Glomerular visceral epithelial cell (primary cell): ENCODE measurements around the gene TNPO2.
"Not testable (repeated sequence)": the region's sequence is repeated elsewhere in the genome, so short reads cannot be mapped to it uniquely, and the experiment has no call there.

Experiments
- DNase-seq: peaks from one replicate; pipeline ENCODE4 v3.0.0-alpha.2; 2016; ENCODE audit errors: extremely low spot score

The TNPO2 gene

GRCh38 chr19:12705654-12706331 lies 17.9 kb downstream of the TNPO2 start:
- no peak for DNase-seq

GRCh38 chr19:12705169-12705568 lies 18.6 kb downstream of the TNPO2 start:
- no peak for DNase-seq

- DNase-seq = peak; percentile 41
Measured at GRCh38 chr19:12703046-12703445, 20.7 kb downstream of the TNPO2 start.

GRCh38 chr19:12701596-12702282 lies 22.0 kb downstream of the TNPO2 start:
- no peak for DNase-seq

- no peak for DNase-seq
Measured at GRCh38 chr19:12698138-12698537, 25.6 kb downstream of the TNPO2 start.

GRCh38 chr19:12697425-12697824 lies 26.3 kb downstream of the TNPO2 start:
- DNase-seq = not testable (repeated sequence)

GRCh38 chr19:12696366-12697335 lies 27.1 kb downstream of the TNPO2 start, which contains the start of gene FBXW9:
FBXW9 (minus strand) TSS chr19:12696631; CDS start chr19:12696581, 50 bp downstream.
- peak; percentile 94 for DNase-seq

GRCh38 chr19:12695997-12696365 lies 27.8 kb downstream of the TNPO2 start:
- no peak for DNase-seq

- DNase-seq = no peak
Measured at GRCh38 chr19:12695514-12695913, 28.2 kb downstream of the TNPO2 start.

- no peak for DNase-seq
Measured at GRCh38 chr19:12695096-12695495, 28.6 kb downstream of the TNPO2 start.

- DNase-seq = no peak
Measured at GRCh38 chr19:12694641-12695040, 29.1 kb downstream of the TNPO2 start.

- no peak for DNase-seq
Measured at GRCh38 chr19:12692960-12693359, 30.8 kb downstream of the TNPO2 start.

- DNase-seq = no peak
Measured at GRCh38 chr19:12689581-12690216, 34.0 kb downstream of the TNPO2 start.

- DNase-seq = no peak
Measured at GRCh38 chr19:12689012-12689411, 34.7 kb downstream of the TNPO2 start.

- no peak for DNase-seq
Measured at GRCh38 chr19:12687496-12688196, 36.1 kb downstream of the TNPO2 start, which contains the start of gene GNG14. GNG14 (plus strand) TSS chr19:12687998; CDS start chr19:12688049, 51 bp downstream.

GRCh38 chr19:12685831-12686230 lies 37.9 kb downstream of the TNPO2 start:
- DNase-seq = no peak

- peak; percentile 99 for DNase-seq
Measured at GRCh38 chr19:12681074-12681987, 42.4 kb downstream of the TNPO2 start, which contains the start of gene DHPS. DHPS (minus strand) TSS chr19:12681880; CDS start chr19:12681766, 114 bp downstream.

- no peak for DNase-seq
Measured at GRCh38 chr19:12680034-12680433, 43.7 kb downstream of the TNPO2 start.

GRCh38 chr19:12678039-12678438 lies 45.7 kb downstream of the TNPO2 start:
- DNase-seq = not testable (repeated sequence)

GRCh38 chr19:12676928-12677327 lies 46.8 kb downstream of the TNPO2 start:
- DNase-seq = no peak
